Measurements from ENCODE around the gene CLCN6. TPM values are rescaled to one million over a fixed set of nuclear protein-coding genes. Genes with fewer than 3 reads are reported as not detected.

The CLCN6 gene, protein sequence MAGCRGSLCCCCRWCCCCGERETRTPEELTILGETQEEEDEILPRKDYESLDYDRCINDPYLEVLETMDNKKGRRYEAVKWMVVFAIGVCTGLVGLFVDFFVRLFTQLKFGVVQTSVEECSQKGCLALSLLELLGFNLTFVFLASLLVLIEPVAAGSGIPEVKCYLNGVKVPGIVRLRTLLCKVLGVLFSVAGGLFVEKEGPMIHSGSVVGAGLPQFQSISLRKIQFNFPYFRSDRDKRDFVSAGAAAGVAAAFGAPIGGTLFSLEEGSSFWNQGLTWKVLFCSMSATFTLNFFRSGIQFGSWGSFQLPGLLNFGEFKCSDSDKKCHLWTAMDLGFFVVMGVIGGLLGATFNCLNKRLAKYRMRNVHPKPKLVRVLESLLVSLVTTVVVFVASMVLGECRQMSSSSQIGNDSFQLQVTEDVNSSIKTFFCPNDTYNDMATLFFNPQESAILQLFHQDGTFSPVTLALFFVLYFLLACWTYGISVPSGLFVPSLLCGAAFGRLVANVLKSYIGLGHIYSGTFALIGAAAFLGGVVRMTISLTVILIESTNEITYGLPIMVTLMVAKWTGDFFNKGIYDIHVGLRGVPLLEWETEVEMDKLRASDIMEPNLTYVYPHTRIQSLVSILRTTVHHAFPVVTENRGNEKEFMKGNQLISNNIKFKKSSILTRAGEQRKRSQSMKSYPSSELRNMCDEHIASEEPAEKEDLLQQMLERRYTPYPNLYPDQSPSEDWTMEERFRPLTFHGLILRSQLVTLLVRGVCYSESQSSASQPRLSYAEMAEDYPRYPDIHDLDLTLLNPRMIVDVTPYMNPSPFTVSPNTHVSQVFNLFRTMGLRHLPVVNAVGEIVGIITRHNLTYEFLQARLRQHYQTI
- total RNA-seq (2021; ENCODE audit: unreplicated experiment) (13.7 TPM), Bru-seq, nascent RNA (percentile 70 among the genes with signal in this experiment), BruChase-seq, experiment 1, labeled RNA remaining after a 6-hour chase (percentile 73 among the genes with signal in this experiment), BruChase-seq, experiment 2, labeled RNA remaining after a 2-hour chase (percentile 73 among the genes with signal in this experiment)
- polyA plus RNA-seq (2012), result 5.6 and 6.3 TPM in 2 replicates
- long read RNA-seq, partial matches to known transcripts, result 12 of 18 reads
- long read RNA-seq, other reads (novel, unspliced or antisense), result 6 of 18 reads

DNA sequence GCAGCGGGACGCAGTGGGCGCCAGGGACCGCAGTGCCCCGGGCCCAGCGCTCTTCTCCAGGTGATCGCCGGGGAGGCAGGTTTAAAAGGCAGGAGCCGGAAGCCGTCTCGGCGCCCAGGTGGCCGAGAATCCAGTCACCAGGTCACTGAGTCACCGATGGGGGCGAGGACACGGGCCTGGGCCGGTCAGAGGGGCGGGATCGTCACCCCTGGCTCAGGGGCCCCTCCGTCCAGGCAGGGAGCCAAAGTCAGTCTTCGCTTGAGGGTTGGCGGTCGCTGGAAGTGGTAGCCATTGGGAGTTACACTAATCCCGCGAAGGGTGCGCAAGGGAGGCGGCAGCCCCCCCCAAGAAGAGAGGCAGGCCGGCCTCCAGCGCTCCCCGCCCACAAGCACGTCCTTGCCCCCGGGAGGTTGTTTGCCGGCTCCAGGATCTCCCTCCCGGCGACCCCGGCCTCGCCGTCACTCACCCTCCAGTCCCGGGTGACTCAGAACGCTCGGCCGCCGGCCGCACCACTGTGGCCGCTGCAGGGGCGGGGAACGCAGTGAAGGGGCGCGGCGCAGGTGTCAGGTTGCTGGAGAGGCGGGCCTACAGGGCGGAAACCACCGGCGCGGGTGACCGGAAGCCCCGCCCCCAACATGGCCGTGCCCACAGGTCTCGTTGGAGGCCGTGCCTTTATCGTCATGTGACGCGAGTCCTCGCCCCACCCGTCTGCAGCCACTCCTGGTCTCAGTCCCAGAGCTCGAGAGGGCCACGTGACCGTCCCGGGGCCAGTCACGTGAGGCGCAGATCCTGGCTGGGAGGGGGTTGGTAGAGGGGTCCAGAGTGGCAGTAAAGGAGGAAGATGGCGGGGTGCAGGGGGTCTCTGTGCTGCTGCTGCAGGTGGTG lies at the start of gene CLCN6, which contains the start of gene MTHFR:
Gene CLCN6 (plus strand): TSS at position 770 of the 885 bp plus-strand sequence. CDS start 72 bp downstream, at position 842.
Gene MTHFR (minus strand): TSS at position 543 of the 885 bp plus-strand sequence. CDS start 2,848 bp downstream, outside the sequence.
- Histone ChIP-seq H3K27ac (ENCODE audit: low read depth, low read length) (peak within 1 kb of the TSS; percentile 89), H3K27me3 (ENCODE audit: insufficient read depth, low read length) (no peaks in the 10 kb centered on the region), H3K79me2 (ENCODE audit: insufficient read depth, low read length) (peaks cover 15% of the 10 kb centered on the region), H3K4me2 (ENCODE audit: low read length) (peak within 1 kb of the TSS; percentile 94), H3K4me1 (ENCODE audit: control insufficient read depth in 1 of 2, insufficient read depth in 2 of 2, low read length in 2 of 2) (peaks cover 33 to 57% of the 10 kb centered on the region in 2 experiments), H4K20me1 (ENCODE audit: insufficient read depth) (no peaks in the 10 kb centered on the region), H3K36me3 (ENCODE audit: control insufficient read depth in 1 of 2, insufficient read depth in 2 of 2, low read length in 2 of 2) (peaks cover 2 to 5% of the 10 kb centered on the region in 2 experiments; a peak in 2 of 4 replicates), H3K9me3 (ENCODE audit: control insufficient read depth in 1 of 2, insufficient read depth in 1 of 2, low read depth in 1 of 2, low read length in 2 of 2) (no peaks in the 10 kb centered on the region), H3K9me2 (ENCODE audit: insufficient read depth) (no peaks in the 10 kb centered on the region), H2AFZ (ENCODE audit: low read depth, low read length, poor library complexity, severe bottlenecking) (no peak within 1 kb of the TSS), H3K4me3 (replicated peaks in 1 of 2; ENCODE audit: low read depth in 1 of 2, low read length in 2 of 2) (peak within 1 kb of the TSS; percentile 58 to 77), H3K9ac (ENCODE audit: low read length) (peak within 1 kb of the TSS; percentile 61)
- DNase-seq (ENCODE audit: low read depth, low spot score), result peak; percentile 97
- POLR2A ChIA-PET, result interaction anchor here (0.7 to 2.4 kb wide), 5 partner anchors 13 to 103 kb away, joined by 3 to 24 read pairs (median 4); no protein-coding TSS in a partner anchor
- RAD21 ChIA-PET (ENCODE audit: low non-redundant PET in 1 of 2, low total read pairs in 2 of 2, uncharacterized antibody in 2 of 2, unreplicated experiment in 2 of 2), result no interaction called here
- intact Hi-C loops (cut with micrococcal nuclease), result no loop called here
- CTCF ChIA-PET, result interaction anchor here (0.8 to 1.5 kb wide), 2 partner anchors 21 to 33 kb away, joined by 3 to 4 read pairs; no protein-coding TSS in a partner anchor
- peak; percentile 86 for ATAC-seq
- no TSS peak for BruUV-seq (replicated peaks)
- TF ChIP-seq, protein P1, sequence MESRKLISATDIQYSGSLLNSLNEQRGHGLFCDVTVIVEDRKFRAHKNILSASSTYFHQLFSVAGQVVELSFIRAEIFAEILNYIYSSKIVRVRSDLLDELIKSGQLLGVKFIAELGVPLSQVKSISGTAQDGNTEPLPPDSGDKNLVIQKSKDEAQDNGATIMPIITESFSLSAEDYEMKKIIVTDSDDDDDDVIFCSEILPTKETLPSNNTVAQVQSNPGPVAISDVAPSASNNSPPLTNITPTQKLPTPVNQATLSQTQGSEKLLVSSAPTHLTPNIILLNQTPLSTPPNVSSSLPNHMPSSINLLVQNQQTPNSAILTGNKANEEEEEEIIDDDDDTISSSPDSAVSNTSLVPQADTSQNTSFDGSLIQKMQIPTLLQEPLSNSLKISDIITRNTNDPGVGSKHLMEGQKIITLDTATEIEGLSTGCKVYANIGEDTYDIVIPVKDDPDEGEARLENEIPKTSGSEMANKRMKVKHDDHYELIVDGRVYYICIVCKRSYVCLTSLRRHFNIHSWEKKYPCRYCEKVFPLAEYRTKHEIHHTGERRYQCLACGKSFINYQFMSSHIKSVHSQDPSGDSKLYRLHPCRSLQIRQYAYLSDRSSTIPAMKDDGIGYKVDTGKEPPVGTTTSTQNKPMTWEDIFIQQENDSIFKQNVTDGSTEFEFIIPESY (IDR thresholded peaks at IDR 0.05; ENCODE audit: extremely low read depth, insufficient replicate concordance, low read length), result peak; percentile 13
- TF ChIP-seq ZFX (IDR thresholded peaks at IDR 0.05), result no peak
- TF ChIP-seq JUND (IDR thresholded peaks at IDR 0.05), result no peak
- TF ChIP-seq POLR2AphosphoS5 (IDR thresholded peaks at IDR 0.05; ENCODE audit: low read depth, low read length), result peak; percentile 75
- peak; percentile 92 for TF ChIP-seq YY1 (IDR thresholded peaks at IDR 0.05; ENCODE audit: extremely low read depth, insufficient replicate concordance, low read depth, low read length)
- TF ChIP-seq, protein P2, sequence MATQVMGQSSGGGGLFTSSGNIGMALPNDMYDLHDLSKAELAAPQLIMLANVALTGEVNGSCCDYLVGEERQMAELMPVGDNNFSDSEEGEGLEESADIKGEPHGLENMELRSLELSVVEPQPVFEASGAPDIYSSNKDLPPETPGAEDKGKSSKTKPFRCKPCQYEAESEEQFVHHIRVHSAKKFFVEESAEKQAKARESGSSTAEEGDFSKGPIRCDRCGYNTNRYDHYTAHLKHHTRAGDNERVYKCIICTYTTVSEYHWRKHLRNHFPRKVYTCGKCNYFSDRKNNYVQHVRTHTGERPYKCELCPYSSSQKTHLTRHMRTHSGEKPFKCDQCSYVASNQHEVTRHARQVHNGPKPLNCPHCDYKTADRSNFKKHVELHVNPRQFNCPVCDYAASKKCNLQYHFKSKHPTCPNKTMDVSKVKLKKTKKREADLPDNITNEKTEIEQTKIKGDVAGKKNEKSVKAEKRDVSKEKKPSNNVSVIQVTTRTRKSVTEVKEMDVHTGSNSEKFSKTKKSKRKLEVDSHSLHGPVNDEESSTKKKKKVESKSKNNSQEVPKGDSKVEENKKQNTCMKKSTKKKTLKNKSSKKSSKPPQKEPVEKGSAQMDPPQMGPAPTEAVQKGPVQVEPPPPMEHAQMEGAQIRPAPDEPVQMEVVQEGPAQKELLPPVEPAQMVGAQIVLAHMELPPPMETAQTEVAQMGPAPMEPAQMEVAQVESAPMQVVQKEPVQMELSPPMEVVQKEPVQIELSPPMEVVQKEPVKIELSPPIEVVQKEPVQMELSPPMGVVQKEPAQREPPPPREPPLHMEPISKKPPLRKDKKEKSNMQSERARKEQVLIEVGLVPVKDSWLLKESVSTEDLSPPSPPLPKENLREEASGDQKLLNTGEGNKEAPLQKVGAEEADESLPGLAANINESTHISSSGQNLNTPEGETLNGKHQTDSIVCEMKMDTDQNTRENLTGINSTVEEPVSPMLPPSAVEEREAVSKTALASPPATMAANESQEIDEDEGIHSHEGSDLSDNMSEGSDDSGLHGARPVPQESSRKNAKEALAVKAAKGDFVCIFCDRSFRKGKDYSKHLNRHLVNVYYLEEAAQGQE (IDR thresholded peaks at IDR 0.05; ENCODE audit: low read depth), result no peak
- TF ChIP-seq POLR2A (IDR thresholded peaks at IDR 0.05; ENCODE audit: borderline replicate concordance, extremely low read depth, insufficient read depth, insufficient read length), result peak; percentile 42
- TF ChIP-seq, protein P3, sequence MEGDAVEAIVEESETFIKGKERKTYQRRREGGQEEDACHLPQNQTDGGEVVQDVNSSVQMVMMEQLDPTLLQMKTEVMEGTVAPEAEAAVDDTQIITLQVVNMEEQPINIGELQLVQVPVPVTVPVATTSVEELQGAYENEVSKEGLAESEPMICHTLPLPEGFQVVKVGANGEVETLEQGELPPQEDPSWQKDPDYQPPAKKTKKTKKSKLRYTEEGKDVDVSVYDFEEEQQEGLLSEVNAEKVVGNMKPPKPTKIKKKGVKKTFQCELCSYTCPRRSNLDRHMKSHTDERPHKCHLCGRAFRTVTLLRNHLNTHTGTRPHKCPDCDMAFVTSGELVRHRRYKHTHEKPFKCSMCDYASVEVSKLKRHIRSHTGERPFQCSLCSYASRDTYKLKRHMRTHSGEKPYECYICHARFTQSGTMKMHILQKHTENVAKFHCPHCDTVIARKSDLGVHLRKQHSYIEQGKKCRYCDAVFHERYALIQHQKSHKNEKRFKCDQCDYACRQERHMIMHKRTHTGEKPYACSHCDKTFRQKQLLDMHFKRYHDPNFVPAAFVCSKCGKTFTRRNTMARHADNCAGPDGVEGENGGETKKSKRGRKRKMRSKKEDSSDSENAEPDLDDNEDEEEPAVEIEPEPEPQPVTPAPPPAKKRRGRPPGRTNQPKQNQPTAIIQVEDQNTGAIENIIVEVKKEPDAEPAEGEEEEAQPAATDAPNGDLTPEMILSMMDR (IDR thresholded peaks at IDR 0.05 in 2 of 3, conservative IDR thresholded peaks at IDR 0.05 in 1 of 3; ENCODE audit: borderline replicate concordance in 1 of 3, insufficient read depth in 1 of 3, low read depth in 2 of 3, low read length in 2 of 3), result no peak
- no peak for TF ChIP-seq SRF (IDR thresholded peaks at IDR 0.05; ENCODE audit: low read depth)

Data from HCT116 (cell line).